CD4-positive, alpha-beta T cell treated with Interleukin-6 for 4 hours (primary cell): ENCODE results near the gene TRIM42.

Source experiments
- DNase-seq: peaks from one replicate; pipeline ENCODE4 v3.0.0-alpha.2; 2020; ENCODE audit warnings: mixed read lengths

Gene TRIM42

GRCh38 chr3:140677764-140678163, at the start of gene TRIM42:
Gene TRIM42 (plus strand): TSS chr3:140678064. CDS start chr3:140678230, 166 bp downstream.
- DNase-seq: no peak

GRCh38 chr3:140628606-140629005, 49.3 kb upstream of the TRIM42 start:
- DNase-seq: no peak

DNA sequence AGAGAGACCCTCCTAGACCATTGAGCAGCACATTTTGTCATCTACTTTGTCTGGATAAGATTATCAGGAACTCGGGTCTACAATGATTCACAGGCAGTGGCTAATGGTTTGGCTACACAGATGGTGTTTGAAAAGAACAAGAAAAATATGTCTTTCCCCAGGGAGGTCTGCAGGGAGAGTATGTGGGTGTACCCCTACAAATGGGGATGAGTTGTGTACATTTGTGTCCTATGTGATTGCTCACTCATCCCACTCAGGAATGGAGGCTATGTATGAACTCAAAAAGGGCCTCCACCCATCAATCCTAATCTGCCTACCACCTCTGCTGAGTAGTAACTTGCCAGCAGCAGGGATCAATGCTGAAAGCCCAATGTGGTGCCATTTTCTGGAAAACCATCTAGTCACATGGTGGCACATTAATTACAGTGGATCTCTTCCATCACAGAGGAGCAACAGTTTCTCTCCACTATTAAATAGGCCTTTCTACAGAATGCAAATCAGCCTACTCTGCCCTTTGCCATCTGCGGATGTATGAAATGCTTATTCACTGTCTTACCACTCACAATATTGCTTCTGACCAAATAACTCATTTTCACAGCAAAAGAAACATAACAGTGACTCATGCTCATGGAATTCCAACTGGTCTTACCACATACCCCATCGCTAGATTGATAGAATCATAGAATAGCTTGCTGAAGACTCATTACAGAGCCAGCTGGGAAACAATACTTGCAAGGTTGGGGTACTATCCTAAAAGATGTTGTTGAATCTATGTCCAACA, 48.3 kb upstream of the TRIM42 start:
- no peak for DNase-seq

- no peak for DNase-seq
Measured at GRCh38 chr3:140630366-140630765, 47.5 kb upstream of the TRIM42 start.

- DNase-seq: no peak
Measured at GRCh38 chr3:140630866-140631265, 47.0 kb upstream of the TRIM42 start.

DNA sequence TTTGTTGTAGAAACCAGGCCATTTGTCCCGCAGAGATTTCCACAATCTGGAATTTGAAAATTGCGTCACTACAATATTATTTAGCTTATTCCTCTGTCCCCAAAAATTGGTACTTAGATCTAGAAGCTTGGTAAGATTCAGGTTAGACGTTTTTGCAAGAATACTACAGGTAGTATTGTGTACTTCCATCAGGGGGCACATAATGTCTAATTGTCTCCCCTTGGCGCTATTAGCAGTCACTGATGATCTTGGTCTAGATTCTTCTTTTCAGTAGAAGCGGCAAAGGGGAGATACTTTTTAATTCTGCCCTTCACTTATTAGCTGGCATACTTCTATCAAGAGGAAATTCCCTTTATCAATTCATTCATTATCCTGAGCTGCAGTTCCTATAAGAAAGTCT, 42.6 kb upstream of the TRIM42 start:
- DNase-seq: no peak

- DNase-seq: no peak
Measured at GRCh38 chr3:140636406-140637138, 41.3 kb upstream of the TRIM42 start.

GRCh38 chr3:140651287-140651686, 26.6 kb upstream of the TRIM42 start:
- no peak for DNase-seq

GRCh38 chr3:140655678-140656077, 22.2 kb upstream of the TRIM42 start:
- no peak for DNase-seq

DNA sequence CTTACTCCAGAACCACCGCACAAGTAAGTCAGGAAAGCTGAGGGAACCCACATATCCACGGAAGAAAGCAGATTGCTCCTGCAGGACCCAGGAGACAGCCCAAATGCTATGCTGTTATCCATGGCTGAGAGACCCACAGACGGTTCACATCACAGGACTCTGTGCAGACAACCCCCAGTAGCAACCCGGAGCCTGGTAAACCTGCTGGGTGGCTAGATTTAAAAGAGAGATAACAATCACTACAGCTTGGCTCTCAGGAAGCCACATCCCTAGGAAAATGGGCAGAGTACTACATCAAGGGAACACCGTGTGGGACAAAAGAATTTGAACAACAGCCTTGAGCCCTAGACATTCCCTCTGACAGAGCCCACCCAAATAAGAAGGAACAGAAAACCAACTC, 13.8 kb upstream of the TRIM42 start:
- DNase-seq: no peak

DNA sequence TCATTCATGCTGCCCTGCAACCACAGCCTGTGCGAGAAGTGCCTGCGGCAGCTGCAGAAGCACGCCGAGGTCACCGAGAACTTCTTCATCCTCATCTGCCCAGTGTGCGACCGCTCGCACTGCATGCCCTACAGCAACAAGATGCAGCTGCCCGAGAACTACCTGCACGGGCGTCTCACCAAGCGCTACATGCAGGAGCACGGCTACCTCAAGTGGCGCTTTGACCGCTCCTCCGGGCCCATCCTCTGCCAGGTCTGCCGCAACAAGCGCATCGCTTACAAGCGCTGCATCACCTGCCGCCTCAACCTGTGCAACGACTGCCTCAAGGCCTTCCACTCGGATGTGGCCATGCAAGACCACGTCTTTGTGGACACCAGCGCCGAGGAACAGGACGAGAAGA, 4.7 kb downstream of the TRIM42 start:
- DNase-seq: no peak

- no peak for DNase-seq
Measured at GRCh38 chr3:140686128-140686527, 8.3 kb downstream of the TRIM42 start.

- no peak for DNase-seq
Measured at GRCh38 chr3:140686948-140687347, 9.1 kb downstream of the TRIM42 start.

GRCh38 chr3:140695361-140696061, 17.6 kb downstream of the TRIM42 start:
- no peak for DNase-seq

DNA sequence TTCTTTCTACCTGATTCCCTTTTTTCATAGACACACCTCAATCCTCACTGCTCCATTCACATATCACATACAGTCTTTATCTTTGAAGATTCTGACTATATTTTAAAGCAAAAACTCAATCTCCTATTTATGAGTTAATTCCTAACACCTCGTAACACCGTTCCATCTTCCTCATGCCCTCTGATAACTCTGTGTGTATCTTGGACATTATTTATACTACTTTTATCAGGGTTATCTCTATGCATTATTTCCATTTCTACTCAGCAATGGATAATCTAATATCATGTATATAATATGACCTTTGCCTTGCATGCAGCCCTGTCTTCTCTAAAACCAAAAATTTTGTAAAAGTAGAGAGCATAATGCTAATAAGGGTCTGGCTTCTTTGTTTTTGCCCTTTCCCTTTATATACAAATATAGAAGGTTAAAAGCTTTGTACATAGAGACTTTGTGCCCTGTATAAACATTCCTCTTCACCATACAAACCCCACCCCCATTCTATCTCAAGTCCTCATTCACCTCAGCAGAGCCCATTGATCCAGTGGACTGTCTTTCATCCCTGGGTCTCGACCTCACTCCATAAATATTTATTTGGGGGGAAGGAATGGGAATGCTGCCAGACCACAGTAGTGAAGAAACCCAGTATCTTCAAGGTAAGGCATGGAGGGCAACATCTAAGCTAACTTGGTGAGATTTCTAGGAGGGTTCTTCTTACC, 21.8 kb downstream of the TRIM42 start:
- DNase-seq: no peak

DNA sequence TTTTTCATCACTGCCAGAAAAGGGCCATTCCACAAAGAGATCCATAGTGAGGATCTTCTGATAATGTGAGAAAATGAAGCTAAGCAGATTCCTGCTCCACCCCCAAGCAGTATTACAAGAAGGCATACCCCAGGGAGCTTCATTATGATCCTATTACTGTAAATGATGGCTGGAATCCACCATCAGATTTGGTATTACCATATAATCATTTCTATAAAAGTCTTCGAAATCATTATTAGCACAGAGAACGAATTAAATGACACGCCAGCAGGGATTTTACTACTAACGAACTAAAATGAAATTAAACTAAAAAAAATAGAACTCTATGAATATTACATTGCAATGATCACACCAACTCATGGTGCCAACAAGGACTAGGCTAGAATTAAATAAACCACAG, 24.4 kb downstream of the TRIM42 start:
- no peak for DNase-seq

GRCh38 chr3:140703496-140703895, 25.6 kb downstream of the TRIM42 start:
- DNase-seq: no peak

- no peak for DNase-seq
Measured at GRCh38 chr3:140704733-140705132, 26.9 kb downstream of the TRIM42 start.

- DNase-seq: no peak
Measured at GRCh38 chr3:140705954-140706353, 28.1 kb downstream of the TRIM42 start.

DNA sequence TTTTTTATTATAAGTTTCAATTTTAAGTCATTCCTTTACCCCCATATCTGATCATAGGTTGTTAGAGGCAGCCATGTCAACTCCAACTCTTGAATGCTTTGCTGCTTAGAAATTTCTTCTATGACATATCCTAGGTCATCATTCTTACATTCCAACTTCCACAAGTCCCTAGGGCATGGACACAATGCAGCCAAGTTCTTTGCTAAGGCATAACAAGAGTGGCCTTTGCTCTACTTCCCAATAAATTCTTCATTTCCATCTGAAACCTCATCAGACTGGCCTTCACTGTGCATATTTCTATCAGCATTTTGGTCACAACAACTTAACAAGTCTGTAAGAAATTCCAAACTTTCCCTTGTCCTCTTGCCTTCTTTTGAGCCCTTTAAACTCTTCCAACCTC, 28.5 kb downstream of the TRIM42 start:
- no peak for DNase-seq

GRCh38 chr3:140708815-140709214, 31.0 kb downstream of the TRIM42 start:
- no peak for DNase-seq

GRCh38 chr3:140709751-140710150, 31.9 kb downstream of the TRIM42 start:
- no peak for DNase-seq
